Muscle layer of duodenum (tissue), 2 donors: Measurements from ENCODE around the gene PKM.

Source experiments
- H3K27ac ChIP-seq: one replicate; pipeline ENCODE4 v1.7.0; 2013; ENCODE audit warnings: mild to moderate bottlenecking, low read length
- H3K27me3 ChIP-seq: one replicate; pipeline ENCODE4 v1.7.0; 2013; ENCODE audit warnings: low read depth, mild to moderate bottlenecking, control low read depth, low read length
- H3K36me3 ChIP-seq, 2 donors: one replicate each; pipeline ENCODE4 v1.7.0; 2013; ENCODE audit warnings: low read length in 2 of 2, control low read depth in 1 of 2, mild to moderate bottlenecking in 1 of 2; ENCODE audit not compliant: insufficient read depth in 2 of 2, control insufficient read depth in 1 of 2
- H3K4me1 ChIP-seq, 2 donors: one replicate each; pipeline ENCODE4 v1.7.0; 2013; ENCODE audit warnings: low read length in 2 of 2, mild to moderate bottlenecking in 2 of 2, control low read depth in 1 of 2, moderate library complexity in 1 of 2; ENCODE audit not compliant: insufficient read depth in 2 of 2, control insufficient read depth in 1 of 2
- H3K4me3 ChIP-seq, 2 donors: one replicate each; pipeline ENCODE4 v1.7.0; 2013; ENCODE audit warnings: low read length in 2 of 2, low read depth in 1 of 2, mild to moderate bottlenecking in 1 of 2
- H3K9me3 ChIP-seq, 2 donors: one replicate each; pipeline ENCODE4 v1.7.0; 2013; ENCODE audit warnings: low read length in 2 of 2, control low read depth in 1 of 2, mild to moderate bottlenecking in 1 of 2; ENCODE audit not compliant: control insufficient read depth in 1 of 2
- donor health status: healthy.

Gene PKM

GRCh38 chr15:72252663-72253299 is 21.8 kb upstream of the PKM start:
- Histone ChIP-seq H3K27ac (no peak overlapping the region), H3K36me3 (peaks cover 75 to 94% of the 10 kb centered on the region in 2 donors)

GRCh38 chr15:72249142-72249810 is 18.3 kb upstream of the PKM start:
- Histone ChIP-seq H3K27me3 (no peaks in the 10 kb centered on the region), H3K4me1 (no peaks in the 10 kb centered on the region), H3K9me3 (no peaks in the 10 kb centered on the region), H3K4me3 (no peak overlapping the region), H3K36me3 (peaks cover 58 to 68% of the 10 kb centered on the region in 2 donors), H3K27ac (no peak overlapping the region)

More at GRCh38 chr15:72252663-72253299, 21.8 kb upstream of the PKM start:
- Histone ChIP-seq H3K27me3 (no peaks in the 10 kb centered on the region), H3K4me3 (no peak overlapping the region), H3K4me1 (no peaks in the 10 kb centered on the region), H3K9me3 (no peaks in the 10 kb centered on the region)

GRCh38 chr15:72248514-72248913 is 17.5 kb upstream of the PKM start:
- no peak overlapping the region for H3K4me3 ChIP-seq
- peaks cover 56 to 68% of the 10 kb centered on the region in 2 donors for H3K36me3 ChIP-seq
- no peaks in the 10 kb centered on the region for H3K27me3 ChIP-seq
- H3K27ac ChIP-seq = no peak overlapping the region
- no peaks in the 10 kb centered on the region for H3K9me3 ChIP-seq
- H3K4me1 ChIP-seq = no peaks in the 10 kb centered on the region

GRCh38 chr15:72242775-72243370 is 11.9 kb upstream of the PKM start:
- Histone ChIP-seq H3K27ac (no peak overlapping the region), H3K4me1 (no peaks in the 10 kb centered on the region), H3K9me3 (no peaks in the 10 kb centered on the region), H3K4me3 (no peak overlapping the region), H3K27me3 (no peaks in the 10 kb centered on the region), H3K36me3 (peaks cover 42 to 56% of the 10 kb centered on the region in 2 donors)

GRCh38 chr15:72239652-72240051 is 8.7 kb upstream of the PKM start:
- Histone ChIP-seq H3K36me3 (peaks cover 39 to 59% of the 10 kb centered on the region in 2 donors), H3K4me3 (no peak overlapping the region), H3K27me3 (no peaks in the 10 kb centered on the region), H3K4me1 (peaks cover 0 to 7% of the 10 kb centered on the region in 2 donors), H3K9me3 (no peaks in the 10 kb centered on the region), H3K27ac (no peak overlapping the region)

- H3K4me3 ChIP-seq = no peak overlapping the region
- H3K36me3 ChIP-seq = peaks cover 30 to 48% of the 10 kb centered on the region in 2 donors
- no peak overlapping the region for H3K27ac ChIP-seq
- H3K27me3 ChIP-seq = no peaks in the 10 kb centered on the region
- H3K4me1 ChIP-seq = peaks cover 0 to 7% of the 10 kb centered on the region in 2 donors
- H3K9me3 ChIP-seq = no peaks in the 10 kb centered on the region
Measured at GRCh38 chr15:72238586-72238985, 7.6 kb upstream of the PKM start.

GRCh38 chr15:72237853-72238224 is 6.8 kb upstream of the PKM start:
- Histone ChIP-seq H3K4me1 (peaks cover 1 to 7% of the 10 kb centered on the region in 2 donors), H3K36me3 (peaks cover 24 to 40% of the 10 kb centered on the region in 2 donors), H3K4me3 (no peak overlapping the region), H3K27me3 (no peaks in the 10 kb centered on the region), H3K9me3 (no peaks in the 10 kb centered on the region), H3K27ac (no peak overlapping the region)

- Histone ChIP-seq H3K4me3 (peak overlapping the region in 1 of 2 donors; percentile 31), H3K9me3 (no peaks in the 10 kb centered on the region), H3K27me3 (no peaks in the 10 kb centered on the region), H3K36me3 (peaks cover 18 to 34% of the 10 kb centered on the region in 2 donors), H3K27ac (no peak overlapping the region), H3K4me1 (peaks cover 7 to 9% of the 10 kb centered on the region in 2 donors)
Measured at GRCh38 chr15:72237029-72237852, 6.3 kb upstream of the PKM start.

- Histone ChIP-seq H3K4me3 (peak overlapping the region in 1 of 2 donors; percentile 31), H3K27ac (no peak overlapping the region)
Measured at GRCh38 chr15:72236381-72237003, 5.5 kb upstream of the PKM start.

GRCh38 chr15:72235298-72235697 is 4.3 kb upstream of the PKM start:
- Histone ChIP-seq H3K9me3 (no peaks in the 10 kb centered on the region), H3K27ac (no peak overlapping the region), H3K27me3 (no peaks in the 10 kb centered on the region), H3K4me1 (peaks cover 10 to 13% of the 10 kb centered on the region in 2 donors), H3K4me3 (no peak overlapping the region), H3K36me3 (peaks cover 0 to 16% of the 10 kb centered on the region in 2 donors)

More at GRCh38 chr15:72236381-72237003, 5.5 kb upstream of the PKM start:
- Histone ChIP-seq H3K36me3 (peaks cover 10 to 27% of the 10 kb centered on the region in 2 donors), H3K4me1 (peaks cover 10 to 13% of the 10 kb centered on the region in 2 donors), H3K27me3 (no peaks in the 10 kb centered on the region), H3K9me3 (no peaks in the 10 kb centered on the region)
